Left cardiac atrium (tissue), 4 donors: ENCODE data around the gene EXOG. TPM values are rescaled to one million over a fixed set of nuclear protein-coding genes. Genes with fewer than 3 reads are reported as not detected.

Experiments
- ATAC-seq, 2 donors: fragments of 200-7000 bp; cut with Tn5 transposase; one replicate each; pipeline ENCODE4 v1.9.1; 2020; ENCODE audit warnings: mild to moderate bottlenecking in 2 of 2, moderate library complexity in 2 of 2
- DNase-seq: peaks from one replicate; pipeline ENCODE4 v3.0.0-alpha.2; 2020
- intact Hi-C, 2 donors: fragments of 100-400 bp; cut with DNase I; formaldehyde crosslinking; loops; one replicate each; pipeline versions ENCODE4 v1.14.1 to v1.15.1; 2022 to 2023
- total RNA-seq, 2 donors: library from RNA; stranded (reverse); fragmentation: NEBNext Ultra II Directional; extraction: Animal tissue kit (Norgen Biotek cat#: 25700); gene quantifications; one replicate each; pipeline ENCODE4 v1.2.1, GENCODE V29; 2021
- donor health status: DM: no; HTN: yes; CAD: no.
- donor health status: DM: no; HTN: yes; CAD: no; lungs with severe emphysema.
- donor health status: DM: yes; HTN: yes; CAD: no.
- donor health status: Dilated cardiomyopathy.

The EXOG gene
- total RNA-seq, 2 donors from 2014 or later, result 17.8 to 20.5 TPM

DNA sequence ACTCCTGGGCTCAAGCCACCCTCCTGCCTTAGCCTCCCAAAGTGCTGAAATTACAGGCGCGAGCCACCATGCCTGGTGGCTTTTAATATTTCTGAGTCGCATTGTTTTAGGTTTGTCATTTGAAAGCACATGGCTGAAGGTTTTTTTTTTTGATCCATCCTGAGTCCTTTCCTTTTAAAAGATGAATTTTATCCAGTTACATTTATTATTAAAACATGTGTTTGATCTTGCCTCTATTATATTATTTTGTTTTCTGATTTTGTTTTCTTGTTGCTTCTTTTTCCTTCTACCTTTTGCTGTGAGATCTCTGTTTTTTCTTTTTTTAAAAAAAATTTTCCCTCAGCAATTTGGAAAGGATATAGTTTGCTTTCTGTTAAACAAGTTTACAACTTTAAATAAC, 77.0 kb downstream of the EXOG start:
- no peak for ATAC-seq
- intact Hi-C loops, result no loop called here
- DNase-seq, result no peak

DNA sequence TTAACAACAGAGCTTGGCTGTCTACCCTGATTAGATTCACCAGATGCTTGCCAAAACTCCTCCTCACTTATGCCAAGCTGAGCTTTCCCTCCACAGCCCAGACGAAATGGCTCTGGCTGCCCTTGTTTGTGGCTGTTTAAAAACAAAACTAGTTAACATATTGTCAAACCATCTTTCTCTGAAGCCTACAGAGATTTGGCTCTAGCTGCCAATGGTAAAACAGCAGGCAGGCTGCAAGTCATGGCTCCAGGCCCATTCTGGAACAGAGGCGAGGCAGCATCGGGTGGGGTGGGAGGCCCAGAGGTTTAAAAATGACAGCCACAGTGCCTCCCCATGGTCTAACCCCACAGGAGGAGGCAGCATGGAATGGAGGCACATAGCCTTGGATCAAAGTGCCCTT, 77.4 kb downstream of the EXOG start:
- intact Hi-C loops, result no loop called here
- DNase-seq (no peak), ATAC-seq (no peak)

DNA sequence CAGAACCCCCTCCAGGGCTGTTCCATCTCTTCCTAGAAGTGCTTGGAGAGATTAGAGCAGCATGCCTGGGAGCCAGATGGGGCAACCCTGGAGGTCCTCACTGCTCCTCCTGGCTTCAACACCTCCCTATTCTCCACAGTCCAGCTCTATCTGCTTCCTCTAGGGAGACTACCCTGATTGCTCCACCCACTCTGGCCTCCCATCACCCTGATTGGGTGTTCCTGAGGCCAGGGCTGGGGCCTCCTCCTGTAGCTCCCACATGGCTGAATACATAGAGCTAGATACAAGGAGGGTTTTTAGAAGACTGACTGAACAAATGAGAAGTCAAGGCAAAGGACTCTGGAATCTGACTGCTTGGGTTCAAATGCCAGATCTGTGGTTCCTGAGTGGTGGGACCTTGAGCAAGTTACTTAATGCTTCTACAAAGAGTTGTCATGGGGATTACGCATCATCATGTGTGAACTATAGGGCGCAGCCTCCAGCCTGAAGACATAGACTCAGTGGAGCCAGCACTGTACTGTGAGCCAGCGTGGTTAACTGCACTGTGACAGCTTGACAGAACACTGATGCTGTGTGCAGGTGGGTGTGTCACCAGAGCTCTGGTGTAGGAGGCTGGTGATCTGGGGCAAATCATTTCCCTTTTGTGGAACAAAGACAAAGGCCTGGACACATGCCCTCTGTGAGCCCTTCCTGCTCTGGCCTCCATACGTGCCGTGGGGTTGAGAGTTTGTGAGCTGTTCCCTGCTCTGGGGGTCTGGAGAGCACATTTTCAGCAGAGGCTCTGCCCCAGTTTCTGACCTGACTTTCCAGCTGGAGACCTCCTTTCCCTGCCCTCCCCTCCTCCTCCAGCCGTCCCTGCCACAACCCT, 78.5 kb downstream of the EXOG start:
- ATAC-seq, result no peak
- DNase-seq, result no peak
- intact Hi-C loops, result no loop called here

DNA sequence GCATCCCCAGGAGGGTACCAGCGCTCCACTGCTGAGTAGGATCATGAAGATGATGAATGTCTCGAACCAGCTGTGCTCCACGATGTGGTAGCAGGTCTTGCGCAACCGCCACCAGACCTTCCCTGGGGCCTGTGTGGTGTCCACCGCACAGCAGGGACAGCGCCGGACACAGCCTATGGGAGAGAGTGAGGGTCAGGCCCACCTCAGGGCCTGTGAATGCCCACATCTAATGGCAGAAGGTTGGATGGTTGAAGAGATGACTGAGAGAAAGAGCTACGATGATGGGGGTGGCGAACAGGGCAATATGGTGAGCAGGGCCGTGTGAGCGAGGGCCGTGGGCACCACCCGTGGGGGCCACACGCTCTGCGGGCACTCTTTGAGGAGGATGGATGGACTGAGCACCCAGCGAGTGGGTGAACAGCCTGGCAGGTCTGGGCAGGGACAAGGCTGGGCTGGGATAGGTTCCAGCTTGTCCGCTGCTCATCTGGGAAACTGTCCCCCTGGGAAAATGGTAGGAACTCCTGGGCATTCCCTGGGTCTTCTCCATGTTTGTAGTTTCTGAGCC, 79.2 kb downstream of the EXOG start:
- DNase-seq (no peak), ATAC-seq (no peak)
- intact Hi-C loops, result no loop called here

Other genes starting within 250 kb of the EXOG start
- gene SLC22A13, start 230.5 kb upstream of the EXOG start, total RNA-seq, result under 1 TPM; 0.18 to 0.21 TPM
- under 1 TPM; 0.09 to 0.13 TPM for gene SLC22A14, start 214.0 kb upstream of the EXOG start, total RNA-seq
- 1 to 10 TPM; 1.6 TPM for gene XYLB, start 149.6 kb upstream of the EXOG start, total RNA-seq
- gene ACVR2B, start 42.5 kb upstream of the EXOG start, total RNA-seq, result 1 to 10 TPM; 4.8 to 6.6 TPM
- gene SCN5A, start 153.3 kb downstream of the EXOG start, total RNA-seq, result 100 to 1,000 TPM; 115 to 191 TPM